H1 (cell line): ENCODE results near the gene PRKCH. TPM values are rescaled to one million over a fixed set of nuclear protein-coding genes. Genes with fewer than 3 reads are reported as not detected.

Source experiments
- CTCF ChIA-PET: fragments of 300-600 bp; sonication (Branson Sonifier 250); formaldehyde crosslinking; loops from one replicate; lab custom pipeline; 2021; ENCODE audit not compliant: partially characterized antibody; lab: Charles Lee
- POLR2A ChIA-PET: fragments of 300-600 bp; sonication (Branson Sonifier 250); formaldehyde crosslinking; loops from one replicate; lab custom pipeline; 2021; ENCODE audit warnings: inconsistent platforms; ENCODE audit not compliant: partially characterized antibody; lab: Charles Lee
- DNase-seq, 2 experiments: peaks; one replicate each; pipeline versions ENCODE4 v3.0.0 to v3.0.0-alpha.2; 2010 to 2022; ENCODE audit warnings: low spot score in 2 of 2, low read depth in 1 of 2, mixed read lengths in 1 of 2
- FAIRE-seq: peaks from 2 replicates; lab custom pipeline; 2011; peaks lifted over from hg19 to GRCh38; lab: Jason Lieb, UNC
- H2AFZ ChIP-seq: 2 replicates; pipeline ENCODE4 v1.8.1; 2012; ENCODE audit warnings: low read length, inconsistent platforms
- H2AK5ac ChIP-seq: 2 replicates; pipeline ENCODE4 v1.6.1; 2013; ENCODE audit warnings: low read depth, low read length
- H2BK120ac ChIP-seq: replicated peaks from 2 replicates; pipeline ENCODE3; 2013; ENCODE audit warnings: low read depth, low read length, inconsistent platforms
- H2BK12ac ChIP-seq: 2 replicates; pipeline ENCODE4 v1.6.1; 2013; ENCODE audit warnings: low read depth, low read length
- H2BK15ac ChIP-seq: 2 replicates; pipeline ENCODE4 v1.6.1; 2013; ENCODE audit warnings: low read length
- H2BK20ac ChIP-seq: 2 replicates; pipeline ENCODE4 v1.6.1; 2013; ENCODE audit warnings: low read length
- H2BK5ac ChIP-seq: 2 replicates; pipeline ENCODE4 v1.6.1; 2013; ENCODE audit warnings: low read depth, low read length
- H3K14ac ChIP-seq: 2 replicates; pipeline ENCODE4 v1.6.1; 2013; ENCODE audit warnings: inconsistent platforms; ENCODE audit not compliant: insufficient read length
- H3K18ac ChIP-seq: 2 replicates; pipeline ENCODE4 v1.6.1; 2013; ENCODE audit warnings: low read length; ENCODE audit errors: extremely low read depth
- H3K23ac ChIP-seq: 2 replicates; pipeline ENCODE4 v1.6.1; 2013; ENCODE audit warnings: inconsistent platforms; ENCODE audit not compliant: insufficient read length
- H3K23me2 ChIP-seq: 2 replicates; pipeline ENCODE4 v1.6.1; 2013; ENCODE audit warnings: low read depth, low read length
- H3K27ac ChIP-seq: 2 replicates; pipeline ENCODE4 v1.6.1; 2011; ENCODE audit warnings: low read depth, low read length, inconsistent platforms
- H3K27me3 ChIP-seq, 4 experiments: replicated peaks in 1 of 4; 1 replicate in 1 of 4; 2 replicates in 3 of 4; pipeline versions ENCODE4 v1.6.1 to v1.8.1; 2011 to 2013; ENCODE audit warnings: low read length in 3 of 4, mild to moderate bottlenecking in 3 of 4, inconsistent platforms in 2 of 4, mixed read lengths in 2 of 4, moderate library complexity in 1 of 4; ENCODE audit not compliant: control insufficient read depth in 3 of 4, insufficient read depth in 3 of 4; ENCODE audit errors: extremely low read depth in 1 of 4
- H3K36me3 ChIP-seq, 4 experiments: 2 replicates each; pipeline versions ENCODE4 v1.6.1 to v1.8.1; 2011 to 2013; ENCODE audit warnings: mild to moderate bottlenecking in 4 of 4, low read length in 3 of 4, moderate library complexity in 2 of 4, control low read depth in 1 of 4, inconsistent platforms in 1 of 4; ENCODE audit not compliant: insufficient read depth in 4 of 4, control insufficient read depth in 2 of 4
- H3K4ac ChIP-seq: replicated peaks from 2 replicates; pipeline ENCODE3; 2013; ENCODE audit warnings: low read length, low read depth, mixed read lengths, inconsistent platforms; ENCODE audit not compliant: insufficient read length
- H3K4me1 ChIP-seq, 4 experiments: replicated peaks in 1 of 4; 1 replicate in 1 of 4; 2 replicates in 3 of 4; pipeline versions ENCODE4 v1.6.1 to v1.8.1; 2011 to 2013; ENCODE audit warnings: low read length in 3 of 4, inconsistent platforms in 2 of 4, mixed read lengths in 1 of 4; ENCODE audit not compliant: insufficient read depth in 4 of 4, control insufficient read depth in 3 of 4
- H3K4me2 ChIP-seq, 2 experiments: 2 replicates each; pipeline versions ENCODE4 v1.6.1 to v1.8.1; 2011 to 2013; ENCODE audit warnings: low read depth in 2 of 2, low read length in 2 of 2, control low read depth in 1 of 2, inconsistent platforms in 1 of 2, mild to moderate bottlenecking in 1 of 2; ENCODE audit not compliant: insufficient read depth in 1 of 2
- H3K4me3 ChIP-seq, 4 experiments: fragments of 200-600, 300-600 bp in 1 of 4; sonication (generic), shearing (Covaris generic), sonication (Bioruptor Twin) in 1 of 4; 2 replicates each; pipeline versions ENCODE4 v1.5.1 to v1.8.1; 2011 to 2016; ENCODE audit warnings: low read length in 4 of 4, low read depth in 3 of 4, control low read depth in 2 of 4, inconsistent platforms in 2 of 4, mild to moderate bottlenecking in 2 of 4, mixed read lengths in 1 of 4, moderate library complexity in 1 of 4; ENCODE audit not compliant: insufficient read depth in 2 of 4; ENCODE audit errors: extremely low read depth in 1 of 4
- H3K56ac ChIP-seq: replicated peaks from 2 replicates; pipeline ENCODE3; 2013; ENCODE audit warnings: low read depth, mild to moderate bottlenecking, mixed read lengths, low read length, inconsistent platforms; ENCODE audit not compliant: insufficient read length
- H3K79me1 ChIP-seq: 2 replicates; pipeline ENCODE4 v1.6.1; 2013; ENCODE audit warnings: low read depth, low read length, control low read depth
- H3K79me2 ChIP-seq, 2 experiments: 2 replicates each; pipeline versions ENCODE4 v1.6.1 to v1.8.1; 2012 to 2013; ENCODE audit warnings: low read length in 2 of 2, mild to moderate bottlenecking in 2 of 2, inconsistent platforms in 1 of 2; ENCODE audit not compliant: insufficient read depth in 2 of 2, control insufficient read depth in 1 of 2
- H3K9ac ChIP-seq, 4 experiments: replicated peaks in 1 of 4; 1 replicate in 1 of 4; 2 replicates in 3 of 4; pipeline versions ENCODE4 v1.6.1 to v1.8.1; 2011 to 2013; ENCODE audit warnings: low read depth in 3 of 4, low read length in 3 of 4, control low read depth in 2 of 4, mild to moderate bottlenecking in 2 of 4, moderate library complexity in 2 of 4, inconsistent platforms in 1 of 4; ENCODE audit errors: extremely low read depth in 1 of 4
- H3K9me3 ChIP-seq, 2 experiments: 2 replicates each; pipeline versions ENCODE4 v1.6.1 to v1.8.1; 2012 to 2013; ENCODE audit warnings: mild to moderate bottlenecking in 2 of 2, moderate library complexity in 2 of 2, control low read depth in 1 of 2, inconsistent platforms in 1 of 2, low read depth in 1 of 2, low read length in 1 of 2, mixed read lengths in 1 of 2; ENCODE audit not compliant: insufficient read depth in 2 of 2
- H4K20me1 ChIP-seq, 2 experiments: replicated peaks in 1 of 2; 2 replicates each; pipeline versions ENCODE3 to v1.8.1; 2011 to 2013; ENCODE audit warnings: inconsistent platforms in 2 of 2, low read length in 2 of 2, mild to moderate bottlenecking in 1 of 2; ENCODE audit not compliant: insufficient read depth in 2 of 2, control insufficient read depth in 1 of 2
- H4K5ac ChIP-seq: 2 replicates; pipeline ENCODE4 v1.6.1; 2013; ENCODE audit warnings: low read length, low read depth, mixed read lengths, inconsistent platforms; ENCODE audit not compliant: insufficient read length
- H4K8ac ChIP-seq: 2 replicates; pipeline ENCODE4 v1.8.0; 2013; ENCODE audit warnings: mild to moderate bottlenecking, moderate library complexity, low read length, inconsistent platforms; ENCODE audit not compliant: insufficient read depth; ENCODE audit errors: extremely low read depth
- H4K91ac ChIP-seq: replicated peaks from 2 replicates; pipeline ENCODE3; 2013; ENCODE audit warnings: low read length, mixed read lengths, inconsistent platforms; ENCODE audit not compliant: insufficient read length
- CEBPB ChIP-seq: IDR thresholded peaks from 2 replicates; pipeline ENCODE4 v1.6.1; 2012; ENCODE audit warnings: low read depth, low read length
- KDM1A ChIP-seq: fragments of 200-600, 300-600 bp; sonication (generic); IDR thresholded peaks from 2 replicates; pipeline ENCODE4 v1.7.1; 2016; ENCODE audit warnings: mild to moderate bottlenecking, low read length, borderline replicate concordance
- RBBP5 ChIP-seq: IDR thresholded peaks from 2 replicates; pipeline ENCODE4 v1.7.1; 2012; ENCODE audit warnings: low read depth, mild to moderate bottlenecking, inconsistent platforms, low read length, moderate library complexity, borderline replicate concordance
- SIN3A ChIP-seq, 2 experiments: IDR thresholded peaks in 1 of 2; conservative IDR thresholded peaks in 1 of 2; 2 replicates each; pipeline ENCODE4 v1.6.1; 2011 to 2012; ENCODE audit warnings: low read length in 2 of 2, improper control_type of control experiment in 1 of 2, low read depth in 1 of 2, mild to moderate bottlenecking in 1 of 2
- SP2 ChIP-seq: IDR thresholded peaks from 2 replicates; pipeline ENCODE4 v1.6.1; 2012; ENCODE audit warnings: mild to moderate bottlenecking, low read length, inconsistent platforms
- TBP ChIP-seq: IDR thresholded peaks from 2 replicates; pipeline ENCODE4 v1.6.1; 2011; ENCODE audit warnings: low read depth, low read length, improper control_type of control experiment
- TEAD4 ChIP-seq: IDR thresholded peaks from 2 replicates; pipeline ENCODE4 v1.6.1; 2012; ENCODE audit warnings: low read depth, low read length, inconsistent platforms, mixed read lengths
- polyA plus RNA-seq, 7 experiments: library from polyadenylated mRNA; depleted of rRNA in 3 of 7; stranded (reverse) in 5 of 7; unstranded in 2 of 7; fragments of >200 nt in 5 of 7; fragments of 200-250 nt in 2 of 7; gene quantifications; 1 replicate in 5 of 7; 2 replicates in 1 of 7; 4 replicates in 1 of 7; pipeline versions ENCODE4 v1.2.1 to v1.2.3, GENCODE V29; 2011 to 2013; ENCODE audit warnings: missing spikeins in 2 of 7, mixed read lengths in 2 of 7
- total RNA-seq: library from RNA; stranded (reverse); fragmentation: NEBNext Ultra II Directional; extraction: Animal tissue kit (Norgen Biotek cat#: 25700); gene quantifications from 2 replicates; pipeline ENCODE4 v1.2.1, GENCODE V29; 2021

The PRKCH gene
- total and polyA plus RNA-seq, 2 of the 8 experiments (the other 6 are each of a cell fraction or from before 2014, with no cell fraction given) = 6.4 to 7.0 TPM

- Histone ChIP-seq H3K23me2 (no peaks in the 10 kb centered on the region), H3K79me2 (no peaks in the 10 kb centered on the region), H3K56ac (no peak overlapping the region), H3K4me3 (no peak overlapping the region), H2AFZ (no peak overlapping the region), H2BK5ac (no peak overlapping the region), H3K36me3 (no peaks in the 10 kb centered on the region; a peak in 1 of 8 replicates), H2BK15ac (no peak overlapping the region), H3K4ac (no peak overlapping the region), H4K8ac (no peak overlapping the region), H4K5ac (no peak overlapping the region), H3K9ac (no peak overlapping the region), H3K79me1 (no peaks in the 10 kb centered on the region), H3K27ac (no peak overlapping the region), H3K27me3 (no peaks in the 10 kb centered on the region), H2AK5ac (no peak overlapping the region), H4K91ac (no peak overlapping the region), H3K4me1 (no peaks in the 10 kb centered on the region), H2BK120ac (no peak overlapping the region), H3K9me3 (peaks cover 27 to 29% of the 10 kb centered on the region in 2 experiments), H2BK12ac (no peak overlapping the region), H3K18ac (no peak overlapping the region), H4K20me1 (no peaks in the 10 kb centered on the region), H3K14ac (no peak overlapping the region), H3K4me2 (no peak overlapping the region), H3K23ac (no peak overlapping the region), H2BK20ac (no peak overlapping the region)
- TF ChIP-seq CEBPB (no peak), RBBP5 (no peak), SIN3A (conservative IDR thresholded peaks at IDR 0.05 in 1 of 2, IDR thresholded peaks at IDR 0.05 in 1 of 2; ENCODE audit: low read depth in 1 of 2, low read length in 2 of 2) (no peak), TBP (no peak), KDM1A (no peak), SP2 (no peak), TEAD4 (no peak)
- ChIA-PET CTCF (interaction anchor here (1.6 kb wide), 1 partner anchor 92 kb away, joined by 4 read pairs; no protein-coding TSS in a partner anchor), POLR2A (no interaction called here)
- no peak for DNase-seq
- no peak for FAIRE-seq
These were observed 56.4 kb downstream of the PRKCH start for GRCh38 chr14:61377749-61378148.
